SK-N-SH (cell line): ENCODE data around the gene CDC25A. TPM values are rescaled to one million over a fixed set of nuclear protein-coding genes. Genes with fewer than 3 reads are reported as not detected.

Experiments
- CTCF ChIA-PET: fragments of 300-600, 350-600 bp; formaldehyde crosslinking; extraction: SDS; loops from one replicate; lab custom pipeline; 2021; lab: Yijun Ruan, JAX
- POLR2A ChIA-PET: fragments of 350-600 bp; sonication (Branson Sonifier 250); formaldehyde crosslinking; extraction: SDS; loops from one replicate; lab custom pipeline; 2020; ENCODE audit warnings: antibody characterized with exemption, inconsistent platforms; lab: Yijun Ruan, JAX
- DNase-seq: peaks from one replicate; pipeline ENCODE4 v3.0.0; 2012
- H2AFZ ChIP-seq: fragments of 200-600 bp; sonication (generic); 2 replicates; pipeline ENCODE4 v1.8.1; 2016; ENCODE audit warnings: antibody characterized with exemption, mild to moderate bottlenecking, low read depth
- H3F3A ChIP-seq: fragments of 200-600 bp; sonication (generic); replicated peaks from 2 replicates; pipeline ENCODE3; 2016; ENCODE audit warnings: antibody characterized with exemption, mild to moderate bottlenecking; ENCODE audit not compliant: insufficient read depth
- H3K27ac ChIP-seq, 2 experiments: fragments of 200-500 bp in 1 of 2; fragments of 200-600 bp in 1 of 2; sonication (Bioruptor generic) in 1 of 2; sonication (generic), shearing (Covaris generic) in 1 of 2; 2 replicates each; pipeline versions ENCODE4 v1.5.1 to v1.6.1; 2014 to 2016; ENCODE audit warnings: low read depth in 2 of 2, inconsistent platforms in 1 of 2, low read length in 1 of 2, mild to moderate bottlenecking in 1 of 2, mixed read lengths in 1 of 2
- H3K27me3 ChIP-seq: fragments of 200-600 bp; sonication (generic), shearing (Covaris generic); 2 replicates; pipeline ENCODE4 v1.6.1; 2016; ENCODE audit warnings: mixed run types; ENCODE audit not compliant: insufficient read depth
- H3K36me3 ChIP-seq, 2 experiments: fragments of 200-500 bp in 1 of 2; fragments of 200-600 bp in 1 of 2; sonication (Bioruptor generic) in 1 of 2; sonication (generic) in 1 of 2; replicated peaks in 1 of 2; 2 replicates each; pipeline versions ENCODE3 to v1.5.1; 2014 to 2016; ENCODE audit warnings: low read length in 1 of 2, mild to moderate bottlenecking in 1 of 2; ENCODE audit not compliant: insufficient read depth in 2 of 2, control insufficient read depth in 1 of 2
- H3K4me1 ChIP-seq, 2 experiments: fragments of 200-500 bp in 1 of 2; fragments of 200-600 bp in 1 of 2; sonication (Bioruptor generic) in 1 of 2; sonication (generic), shearing (Covaris generic) in 1 of 2; 2 replicates each; pipeline versions ENCODE4 v1.5.1 to v1.6.1; 2014 to 2016; ENCODE audit warnings: low read depth in 1 of 2, low read length in 1 of 2, mixed run types in 1 of 2; ENCODE audit not compliant: insufficient read depth in 2 of 2, control insufficient read depth in 1 of 2
- H3K4me2 ChIP-seq: fragments of 200-600 bp; sonication (generic), shearing (Covaris generic); 2 replicates; pipeline ENCODE4 v1.6.1; 2017; ENCODE audit warnings: mixed run types
- H3K4me3 ChIP-seq, 2 experiments: fragments of 200-500 bp in 1 of 2; fragments of 200-600 bp in 1 of 2; sonication (Bioruptor generic) in 1 of 2; sonication (generic), shearing (Covaris generic) in 1 of 2; 2 replicates each; pipeline versions ENCODE4 v1.5.1 to v1.8.1; 2014 to 2016; ENCODE audit warnings: low read depth in 2 of 2, inconsistent platforms in 1 of 2, low read length in 1 of 2, mild to moderate bottlenecking in 1 of 2, mixed read lengths in 1 of 2, moderate library complexity in 1 of 2
- H3K79me2 ChIP-seq: fragments of 200-600 bp; sonication (generic); 2 replicates; pipeline ENCODE4 v1.8.1; 2017; ENCODE audit warnings: mild to moderate bottlenecking; ENCODE audit not compliant: insufficient read depth
- H3K9ac ChIP-seq: fragments of 200-600 bp; sonication (generic); 2 replicates; pipeline ENCODE4 v1.6.1; 2017; ENCODE audit warnings: mixed run types
- H3K9me2 ChIP-seq: fragments of 200-600 bp; sonication (generic); 2 replicates; pipeline ENCODE4 v1.6.1; 2017; ENCODE audit warnings: mixed run types
- H3K9me3 ChIP-seq: fragments of 200-600 bp; sonication (generic); 2 replicates; pipeline ENCODE4 v1.6.1; 2017; ENCODE audit warnings: mixed run types, mild to moderate bottlenecking, moderate library complexity
- H4K20me1 ChIP-seq: fragments of 200-600 bp; sonication (generic); 2 replicates; pipeline ENCODE4 v1.6.1; 2017; ENCODE audit warnings: mild to moderate bottlenecking, mixed run types; ENCODE audit not compliant: insufficient read depth
- CHD2 ChIP-seq: fragments of 150-350 bp; IDR thresholded peaks from 2 replicates; pipeline ENCODE4 v1.6.1; 2018; ENCODE audit warnings: low read length; ENCODE audit not compliant: partially characterized antibody
- ELF1 ChIP-seq: IDR thresholded peaks from 2 replicates; pipeline ENCODE4 v1.4.0; 2012
- EP300 ChIP-seq, 2 experiments: IDR thresholded peaks; 2 replicates each; pipeline versions ENCODE4 v1.4.0 to v1.6.1; 2012; ENCODE audit warnings: borderline replicate concordance in 1 of 2, low read depth in 1 of 2, low read length in 1 of 2
- EZH2phosphoT487 ChIP-seq: fragments of 200-600 bp; sonication (generic); IDR thresholded peaks from 2 replicates; pipeline ENCODE4 v1.6.1; 2017; ENCODE audit warnings: low read depth, mixed run types, mild to moderate bottlenecking, antibody characterized with exemption, moderate library complexity, borderline replicate concordance
- FOSL2 ChIP-seq: IDR thresholded peaks from 2 replicates; pipeline ENCODE4 v1.4.0; 2012; ENCODE audit warnings: low read depth, mild to moderate bottlenecking, moderate library complexity, borderline replicate concordance
- FOXJ3 ChIP-seq: sonication (generic); formaldehyde crosslinking; IDR thresholded peaks from 2 replicates; pipeline ENCODE4 v1.5.1; 2020; ENCODE audit warnings: mild to moderate bottlenecking, missing genetic modification reagents
- GABPA ChIP-seq: IDR thresholded peaks from 2 replicates; pipeline ENCODE4 v1.4.0; 2012; ENCODE audit warnings: low read depth, mild to moderate bottlenecking
- MAX ChIP-seq: IDR thresholded peaks from 2 replicates; pipeline ENCODE4 v1.4.0; 2012; ENCODE audit warnings: low read depth
- MXI1 ChIP-seq: IDR thresholded peaks from 2 replicates; pipeline ENCODE4 v1.6.1; 2012; ENCODE audit warnings: mild to moderate bottlenecking, low read depth, low read length, improper control_type of control experiment
- NFIC ChIP-seq: IDR thresholded peaks from 2 replicates; pipeline ENCODE4 v1.4.0; 2012; ENCODE audit warnings: borderline replicate concordance
- PBX3 ChIP-seq: IDR thresholded peaks from 2 replicates; pipeline ENCODE4; 2012
- POLR2AphosphoS5 ChIP-seq: IDR thresholded peaks from 2 replicates; pipeline ENCODE4 v1.6.1; 2012; ENCODE audit warnings: low read depth, low read length
- RCOR1 ChIP-seq: fragments of 150-350 bp; IDR thresholded peaks from 2 replicates; pipeline ENCODE4 v1.6.1; 2017; ENCODE audit warnings: antibody characterized with exemption, low read length
- RFX5 ChIP-seq: IDR thresholded peaks from 2 replicates; pipeline ENCODE4 v1.6.1; 2012; ENCODE audit warnings: mild to moderate bottlenecking, improper control_type of control experiment, low read length
- SIN3A ChIP-seq: IDR thresholded peaks from 2 replicates; pipeline ENCODE4 v1.6.1; 2012; ENCODE audit warnings: low read depth, mild to moderate bottlenecking, low read length, moderate library complexity, borderline replicate concordance
- TCF12 ChIP-seq: IDR thresholded peaks from 2 replicates; pipeline ENCODE4 v1.4.0; 2012
- USF1 ChIP-seq: IDR thresholded peaks from 2 replicates; pipeline ENCODE4 v1.4.0; 2012; ENCODE audit warnings: low read depth, borderline replicate concordance
- USF2 ChIP-seq: fragments of 150-350 bp; IDR thresholded peaks from 2 replicates; pipeline ENCODE4 v1.6.1; 2017; ENCODE audit warnings: antibody characterized with exemption, low read length, low read depth, borderline replicate concordance
- ZBTB33 ChIP-seq: IDR thresholded peaks from 2 replicates; pipeline ENCODE4 v1.4.0; 2012; ENCODE audit warnings: low read depth, borderline replicate concordance
- WGBS: methylation state at CpG from one replicate; pipeline ENCODE4 v1.1.6; 2017; ENCODE audit warnings: low lambda C conversion rate; 5-methylcytosine and 5-hydroxymethylcytosine counted together
- polyA plus RNA-seq, 3 experiments: library from polyadenylated mRNA; depleted of rRNA; stranded (reverse); fragments of >200 nt; gene quantifications; 2 replicates each; pipeline ENCODE4 v1.2.3, GENCODE V29; 2012

The CDC25A gene
- polyA plus RNA-seq, 1 of the 3 experiments (the other 2 are of a cell fraction) = 3.3 TPM

GRCh38 chr3:48180021-48180420 is 8.2 kb downstream of the CDC25A start:
- POLR2A ChIA-PET = no interaction called here
- H3K4me2 ChIP-seq = no peak overlapping the region
- H3K4me3 ChIP-seq = no peak overlapping the region
- H3K9me3 ChIP-seq = no peaks in the 10 kb centered on the region
- DNase-seq = no peak
- TF ChIP-seq MXI1 = no peak
- no peak for TF ChIP-seq EZH2phosphoT487
- TF ChIP-seq ELF1 = no peak
- no peak for TF ChIP-seq ZBTB33
- no peak for TF ChIP-seq RFX5
- TF ChIP-seq, all 33 proteins: peak for 0
- H3K9me2 ChIP-seq = no peaks in the 10 kb centered on the region
- no peaks in the 10 kb centered on the region for H4K20me1 ChIP-seq
- WGBS = 96% methylated on average over 5 of the region's 5 CpGs
- H3K79me2 ChIP-seq = peaks cover 31% of the 10 kb centered on the region; the same call in 1 of the 2 replicates
- H3K36me3 ChIP-seq = peaks cover 54 to 76% of the 10 kb centered on the region in 2 experiments
- no peaks in the 10 kb centered on the region for H3K4me1 ChIP-seq
- H2AFZ ChIP-seq = no peak overlapping the region
- no peak overlapping the region for H3K27ac ChIP-seq
- no peak overlapping the region for H3K9ac ChIP-seq
- H3F3A ChIP-seq = no peaks in the 10 kb centered on the region
- CTCF ChIA-PET = interaction anchor here (1.2 kb wide), 1 partner anchor 14 kb away, joined by 5 read pairs; no protein-coding TSS in a partner anchor
- no peaks in the 10 kb centered on the region for H3K27me3 ChIP-seq

- POLR2A ChIA-PET = no interaction called here
- 93% methylated on average over 2 of the region's 2 CpGs for WGBS
- TF ChIP-seq NFIC (no peak), FOSL2 (no peak), TCF12 (no peak), PBX3 (no peak), ZBTB33 (no peak), FOXJ3 (no peak), MXI1 (no peak), MAX (no peak), USF2 (no peak), POLR2AphosphoS5 (no peak), SIN3A (no peak), GABPA (no peak), EZH2phosphoT487 (no peak), RCOR1 (no peak), EP300 (IDR thresholded peaks at IDR 0.05; ENCODE audit: borderline replicate concordance in 1 of 2, low read depth in 1 of 2, low read length in 1 of 2) (no peak), USF1 (no peak), CHD2 (no peak)
Measured at GRCh38 chr3:48178072-48178471, 10.1 kb downstream of the CDC25A start.

More at GRCh38 chr3:48178072-48178471, 10.1 kb downstream of the CDC25A start:
- Histone ChIP-seq H3K27ac (no peak overlapping the region), H3K4me1 (no peaks in the 10 kb centered on the region), H3K9me3 (no peaks in the 10 kb centered on the region), H3F3A (no peaks in the 10 kb centered on the region), H3K4me3 (no peak overlapping the region), H4K20me1 (no peaks in the 10 kb centered on the region), H3K9me2 (no peaks in the 10 kb centered on the region), H3K36me3 (peaks cover 55 to 82% of the 10 kb centered on the region in 2 experiments), H3K79me2 (peaks cover 42% of the 10 kb centered on the region; the same call in 1 of the 2 replicates), H3K4me2 (no peak overlapping the region), H3K9ac (no peak overlapping the region), H3K27me3 (no peaks in the 10 kb centered on the region), H2AFZ (no peak overlapping the region)
- CTCF ChIA-PET = interaction anchor here (0.6 to 1.4 kb wide), 4 partner anchors 16 to 353 kb away, joined by 3 to 8 read pairs (median 4); no protein-coding TSS in a partner anchor
- DNase-seq = no peak
